ENCODE data around the gene MON1A. TPM values are rescaled to one million over a fixed set of nuclear protein-coding genes. Genes with fewer than 3 reads are reported as not detected.
A peak's percentile ranks its signal among the peaks of the same experiment; 100 is the strongest.

The MON1A gene, protein sequence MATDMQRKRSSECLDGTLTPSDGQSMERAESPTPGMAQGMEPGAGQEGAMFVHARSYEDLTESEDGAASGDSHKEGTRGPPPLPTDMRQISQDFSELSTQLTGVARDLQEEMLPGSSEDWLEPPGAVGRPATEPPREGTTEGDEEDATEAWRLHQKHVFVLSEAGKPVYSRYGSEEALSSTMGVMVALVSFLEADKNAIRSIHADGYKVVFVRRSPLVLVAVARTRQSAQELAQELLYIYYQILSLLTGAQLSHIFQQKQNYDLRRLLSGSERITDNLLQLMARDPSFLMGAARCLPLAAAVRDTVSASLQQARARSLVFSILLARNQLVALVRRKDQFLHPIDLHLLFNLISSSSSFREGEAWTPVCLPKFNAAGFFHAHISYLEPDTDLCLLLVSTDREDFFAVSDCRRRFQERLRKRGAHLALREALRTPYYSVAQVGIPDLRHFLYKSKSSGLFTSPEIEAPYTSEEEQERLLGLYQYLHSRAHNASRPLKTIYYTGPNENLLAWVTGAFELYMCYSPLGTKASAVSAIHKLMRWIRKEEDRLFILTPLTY
- 1 to 10 TPM; 8.4 to 9.4 TPM for total RNA-seq

GRCh38 chr3:49929291-49930167, at the start of gene MON1A:
Gene MON1A, minus strand, starts transcription at chr3:49929811. Its CDS starts 16,465 bp downstream, at chr3:49913346.
- Histone ChIP-seq H3K27ac (peak within 1 kb of the TSS; percentile 86 to 89), H3K27me3 (no peaks in the 10 kb centered on the region), H3K36me3 (no peaks in the 10 kb centered on the region), H3K4me1 (peaks cover 0 to 26% of the 10 kb centered on the region in 2 donors), H3K4me3 (peak within 1 kb of the TSS; percentile 59 to 82), H3K9me3 (no peaks in the 10 kb centered on the region)
- peak in 1 of 2 donors; percentile 60 for TF ChIP-seq CTCF (IDR thresholded peaks at IDR 0.05)
- DNase-seq (ENCODE audit: low spot score), result peak; percentile 96

GRCh38 chr3:49976942-49977341, 47.3 kb upstream of the MON1A start:
- Histone ChIP-seq H3K4me1 (no peaks in the 10 kb centered on the region), H3K9me3 (no peaks in the 10 kb centered on the region), H3K36me3 (peaks cover 12% of the 10 kb centered on the region), H3K4me3 (no peak overlapping the region), H3K27ac (no peak overlapping the region), H3K27me3 (no peaks in the 10 kb centered on the region)
- no peak for DNase-seq (ENCODE audit: low spot score)
- no peak for TF ChIP-seq CTCF (IDR thresholded peaks at IDR 0.05)

DNA sequence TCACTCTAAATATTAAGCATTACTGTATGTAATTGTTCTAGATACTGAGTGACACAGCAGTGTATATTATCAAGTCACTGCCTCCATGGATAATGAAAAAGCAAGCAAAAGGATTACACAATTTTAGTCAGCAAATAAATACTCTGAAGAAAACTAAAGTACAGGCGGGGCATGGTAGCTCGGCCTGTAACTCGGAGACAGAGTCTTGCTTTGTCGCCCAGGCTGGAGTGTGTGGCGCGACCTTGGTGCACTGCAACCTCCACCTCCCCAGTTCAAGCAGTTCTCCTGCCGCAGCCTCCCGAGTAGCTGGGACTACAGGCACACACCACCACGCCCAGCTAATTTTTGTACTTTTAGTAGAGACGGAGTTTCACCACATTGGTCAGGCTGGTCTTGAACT, 43.0 kb upstream of the MON1A start:
- DNase-seq (ENCODE audit: low spot score), result no peak
- no peak overlapping the region for H3K27ac ChIP-seq
- no peak for TF ChIP-seq CTCF (IDR thresholded peaks at IDR 0.05)
- H3K4me3 ChIP-seq, result no peak overlapping the region
- H3K36me3 ChIP-seq, result peaks cover 12% of the 10 kb centered on the region
- H3K4me1 ChIP-seq, result no peaks in the 10 kb centered on the region
- no peaks in the 10 kb centered on the region for H3K9me3 ChIP-seq
- H3K27me3 ChIP-seq, result no peaks in the 10 kb centered on the region

- peaks cover 0 to 13% of the 10 kb centered on the region in 2 donors for H3K4me1 ChIP-seq
- TF ChIP-seq CTCF (IDR thresholded peaks at IDR 0.05), result no peak
- H3K4me3 ChIP-seq, result no peak overlapping the region
- H3K9me3 ChIP-seq, result no peaks in the 10 kb centered on the region
- no peak overlapping the region for H3K27ac ChIP-seq
- H3K27me3 ChIP-seq, result no peaks in the 10 kb centered on the region
- peaks cover 15% of the 10 kb centered on the region for H3K36me3 ChIP-seq
- no peak for DNase-seq (ENCODE audit: low spot score)
These were observed 38.7 kb upstream of the MON1A start for GRCh38 chr3:49968346-49968745.

- Histone ChIP-seq H3K27me3 (no peaks in the 10 kb centered on the region), H3K9me3 (no peaks in the 10 kb centered on the region), H3K36me3 (peaks cover 11% of the 10 kb centered on the region), H3K4me1 (peaks cover 0 to 13% of the 10 kb centered on the region in 2 donors), H3K27ac (no peak overlapping the region), H3K4me3 (no peak overlapping the region)
- no peak for TF ChIP-seq CTCF (IDR thresholded peaks at IDR 0.05)
- no peak for DNase-seq (ENCODE audit: low spot score)
These were observed 37.7 kb upstream of the MON1A start for GRCh38 chr3:49967291-49967690.

Measured in right atrium auricular region (tissue), 2 donors.